Activated CD4-positive, CD25-positive, alpha-beta regulatory T cell treated with anti-CD3 and anti-CD28 coated beads, Interleukin-2, amount 50 U/mL, for 72 hours (primary cell): ENCODE measurements around the gene TECR.
"Not testable (repeated sequence)": the region's sequence is repeated elsewhere in the genome, so short reads cannot be mapped to it uniquely, and the experiment has no call there.

Source experiments
- DNase-seq: peaks from one replicate; pipeline ENCODE4 v3.0.0; 2021

The TECR gene, protein sequence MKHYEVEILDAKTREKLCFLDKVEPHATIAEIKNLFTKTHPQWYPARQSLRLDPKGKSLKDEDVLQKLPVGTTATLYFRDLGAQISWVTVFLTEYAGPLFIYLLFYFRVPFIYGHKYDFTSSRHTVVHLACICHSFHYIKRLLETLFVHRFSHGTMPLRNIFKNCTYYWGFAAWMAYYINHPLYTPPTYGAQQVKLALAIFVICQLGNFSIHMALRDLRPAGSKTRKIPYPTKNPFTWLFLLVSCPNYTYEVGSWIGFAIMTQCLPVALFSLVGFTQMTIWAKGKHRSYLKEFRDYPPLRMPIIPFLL

DNA sequence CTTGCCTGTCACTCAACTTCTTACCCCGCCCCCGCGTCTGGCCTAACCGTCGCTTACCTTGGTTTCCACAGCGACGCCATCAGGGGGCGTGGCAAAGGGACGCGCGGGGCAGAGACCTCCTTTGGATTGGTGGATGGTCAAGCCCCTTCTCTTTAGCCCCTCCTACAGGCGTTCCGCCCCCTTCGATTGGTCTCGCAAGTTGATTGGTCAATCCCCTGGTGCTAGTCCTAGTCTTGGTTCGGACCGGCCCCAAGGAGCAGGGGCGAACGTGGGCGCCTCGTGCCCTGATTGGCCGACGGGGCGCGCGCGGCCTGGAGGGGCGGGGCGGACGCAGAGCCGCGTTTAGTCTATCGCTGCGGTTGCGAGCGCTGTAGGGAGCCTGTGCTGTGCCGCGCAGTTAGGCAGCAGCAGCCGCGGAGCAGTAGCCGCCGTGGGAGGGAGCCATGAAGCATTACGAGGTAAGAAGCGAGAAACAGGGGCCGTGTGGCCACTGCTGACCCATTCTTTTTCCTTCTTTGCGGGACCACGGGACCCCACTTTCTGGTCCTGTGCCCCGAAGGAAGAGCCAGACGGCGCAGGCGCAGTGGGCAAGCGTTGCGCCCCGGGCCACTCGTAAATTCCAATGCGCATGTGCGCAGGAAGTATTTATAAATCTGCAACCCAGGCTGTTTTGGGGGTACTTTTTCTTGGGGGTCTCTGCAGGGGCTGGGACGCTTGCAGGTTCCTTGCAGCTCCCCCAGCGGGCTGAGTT, at the start of gene TECR:
TSS of gene TECR (plus strand) at position 341 of the 751 bp plus-strand sequence. CDS start at position 444, 103 bp downstream.
- DNase-seq: peak; percentile 100

DNA sequence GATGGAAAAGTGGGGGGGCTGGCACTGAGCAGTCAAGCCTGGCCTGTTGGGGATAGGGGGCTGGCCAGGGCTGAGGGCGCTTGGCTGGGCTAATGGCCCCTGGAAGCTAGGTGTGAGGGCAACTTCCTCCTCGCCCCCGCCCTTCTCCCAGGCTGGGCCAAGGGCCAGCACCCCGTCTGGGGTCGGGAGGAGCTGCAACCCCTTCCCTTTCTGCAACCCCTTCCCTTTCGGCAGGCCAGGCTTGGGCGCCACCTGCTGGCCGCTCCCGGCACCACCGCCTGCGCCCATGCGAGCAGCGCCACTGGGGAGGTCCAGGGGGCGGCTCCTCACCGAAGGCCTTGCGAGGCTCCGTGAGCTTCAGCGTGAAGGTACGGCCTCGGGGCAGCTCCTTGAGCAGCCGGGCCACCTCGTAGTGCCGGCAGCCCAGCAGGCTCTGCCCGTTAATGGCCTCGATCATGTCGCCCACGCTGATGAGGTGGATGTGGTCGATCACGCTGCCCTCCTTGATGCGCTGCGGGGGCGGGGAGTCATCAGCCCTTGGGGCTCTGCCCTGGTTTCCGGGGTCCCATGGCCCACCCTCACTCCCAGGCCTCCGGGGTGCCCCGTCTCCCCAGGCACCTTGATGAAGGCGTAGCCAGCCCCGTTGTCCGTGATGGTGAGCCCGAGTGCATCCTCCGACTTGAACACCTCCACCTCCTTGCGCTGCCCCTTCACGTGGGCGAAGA, 49.3 kb upstream of the TECR start:
- DNase-seq: peak; percentile 79

GRCh38 chr19:14480700-14481079, 48.7 kb upstream of the TECR start:
- DNase-seq: no peak

GRCh38 chr19:14482172-14482941, 47.0 kb upstream of the TECR start:
- DNase-seq: no peak

GRCh38 chr19:14487370-14488125, 41.8 kb upstream of the TECR start:
- DNase-seq: no peak

DNA sequence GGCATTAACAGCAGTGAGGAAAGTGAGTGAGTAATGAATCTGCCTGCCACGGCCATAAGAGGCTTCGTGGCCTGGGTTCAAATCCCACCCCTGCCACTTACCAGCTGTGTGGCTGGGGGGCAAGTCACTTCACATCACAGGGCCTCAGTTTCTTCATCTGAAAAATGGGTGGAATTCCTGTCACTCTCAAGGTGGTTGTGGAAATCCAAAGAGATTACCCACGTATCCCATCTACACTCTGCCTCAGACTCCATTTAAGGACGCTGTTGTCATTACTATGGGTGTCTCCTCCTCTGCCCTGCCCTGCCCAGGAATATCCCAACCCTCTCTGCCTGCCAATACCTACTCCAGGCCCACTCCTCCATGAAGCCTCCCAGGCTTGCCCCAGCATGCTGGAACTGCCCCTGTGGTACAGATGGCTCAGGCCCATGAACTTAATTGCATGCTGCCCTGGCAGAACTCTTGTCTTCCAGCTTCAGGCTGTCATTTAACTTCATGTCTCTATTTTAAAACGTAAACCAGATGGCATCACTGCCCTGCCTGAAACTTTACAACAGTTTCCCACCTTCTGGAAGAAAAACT, 36.5 kb upstream of the TECR start:
- no peak for DNase-seq

GRCh38 chr19:14494411-14494810, 35.0 kb upstream of the TECR start:
- DNase-seq: no peak

- DNase-seq: no peak
Observed at GRCh38 chr19:14494910-14495671, 34.3 kb upstream of the TECR start.

DNA sequence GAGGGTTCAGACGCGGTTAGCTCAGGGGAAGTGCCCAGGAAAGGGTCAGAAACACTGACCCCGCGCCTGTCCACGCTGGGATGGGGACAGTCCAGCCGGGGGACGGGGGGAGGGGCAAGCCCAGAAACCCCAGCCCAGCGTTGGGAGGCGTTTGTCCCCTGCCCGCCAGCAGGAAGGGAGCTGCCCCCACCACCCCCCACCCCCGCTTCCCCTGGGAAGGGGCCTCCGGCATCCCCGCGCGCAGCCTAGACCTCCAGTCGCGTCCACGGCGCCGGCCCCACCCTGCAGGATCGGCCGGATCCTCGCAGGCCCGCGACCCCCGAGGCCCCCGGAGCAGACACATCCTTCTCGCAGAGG, 33.7 kb upstream of the TECR start:
- DNase-seq: no peak

DNA sequence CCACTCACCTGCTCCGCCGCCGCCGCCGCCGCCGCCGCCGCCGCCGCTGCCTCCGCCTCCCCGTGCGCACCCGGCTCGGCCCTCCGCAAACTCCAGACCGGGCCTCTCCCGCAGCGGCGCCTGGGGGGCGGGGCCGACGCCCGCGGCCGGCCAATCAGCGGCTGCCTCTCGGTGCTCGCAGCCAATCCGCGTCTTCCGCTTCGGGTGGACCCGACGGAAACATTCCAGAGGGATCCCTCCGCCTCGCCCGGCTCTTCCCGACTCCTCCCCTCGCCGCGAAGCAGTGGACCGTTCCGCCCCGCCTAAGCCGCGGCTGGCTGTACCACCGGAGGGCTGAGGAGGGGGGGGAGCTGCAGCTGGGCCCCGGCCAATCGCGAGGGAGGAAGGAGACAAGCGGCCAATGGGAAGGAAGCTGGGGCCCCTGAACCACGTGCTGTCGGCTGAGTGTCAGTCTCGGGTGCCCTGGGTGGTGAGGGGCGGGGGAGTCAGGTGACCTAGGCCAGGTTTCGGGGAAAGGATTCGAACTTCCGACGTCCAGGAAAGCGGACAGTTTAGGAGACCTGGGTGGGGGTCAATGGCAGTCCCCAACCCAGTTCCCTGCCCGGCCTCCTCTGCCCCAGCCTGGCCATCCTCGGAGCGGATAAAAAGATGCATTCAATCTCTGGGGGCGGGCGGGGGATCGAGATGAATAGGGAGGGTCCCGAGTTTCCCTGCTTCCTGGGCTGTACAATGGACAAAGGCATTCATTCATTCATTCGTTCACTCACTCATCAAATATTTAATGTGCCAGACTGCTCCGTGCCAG, 33.2 kb upstream of the TECR start, which contains the start of gene GIPC1:
TSS of gene GIPC1 (minus strand) at position 99 of the 805 bp plus-strand sequence. CDS start 13,151 bp downstream, outside the sequence.
- peak; percentile 88 for DNase-seq

GRCh38 chr19:14496834-14497227, 32.6 kb upstream of the TECR start:
- no peak for DNase-seq

DNA sequence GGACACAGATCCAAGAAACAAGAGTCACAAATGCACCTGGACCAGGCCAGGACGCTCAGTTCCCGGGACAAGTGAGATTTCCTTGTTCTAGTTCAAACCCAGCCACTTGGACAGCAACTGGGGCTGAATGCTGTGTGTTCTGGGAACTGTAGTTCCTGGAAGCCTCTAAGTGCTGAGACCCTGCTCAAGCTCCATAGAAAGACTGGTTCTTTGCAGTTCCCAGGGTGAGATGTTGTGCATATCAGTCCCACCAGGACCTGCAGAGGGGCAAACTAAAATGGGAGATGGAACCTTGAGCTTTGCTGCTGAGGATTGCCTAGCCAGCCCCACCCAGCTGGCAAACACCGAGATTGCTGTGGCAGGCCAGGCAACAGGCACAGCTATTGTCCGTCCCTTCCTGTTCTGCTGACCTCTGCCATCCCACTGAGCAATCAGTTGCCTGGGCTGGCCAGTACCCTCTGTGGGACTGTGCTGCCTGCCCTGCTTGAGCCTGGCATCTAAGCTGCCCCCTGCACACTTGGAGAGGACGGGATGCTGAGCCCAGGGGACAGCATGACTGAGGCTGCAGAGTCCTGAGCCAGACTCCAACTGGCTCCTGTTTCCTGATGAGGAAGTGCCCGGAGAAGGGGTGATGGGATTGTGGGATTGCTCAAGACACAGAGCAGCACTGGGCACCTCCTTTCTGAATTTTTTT, 32.0 kb upstream of the TECR start:
- DNase-seq: no peak

- no peak for DNase-seq
Observed at GRCh38 chr19:14502334-14503092, 26.9 kb upstream of the TECR start.

DNA sequence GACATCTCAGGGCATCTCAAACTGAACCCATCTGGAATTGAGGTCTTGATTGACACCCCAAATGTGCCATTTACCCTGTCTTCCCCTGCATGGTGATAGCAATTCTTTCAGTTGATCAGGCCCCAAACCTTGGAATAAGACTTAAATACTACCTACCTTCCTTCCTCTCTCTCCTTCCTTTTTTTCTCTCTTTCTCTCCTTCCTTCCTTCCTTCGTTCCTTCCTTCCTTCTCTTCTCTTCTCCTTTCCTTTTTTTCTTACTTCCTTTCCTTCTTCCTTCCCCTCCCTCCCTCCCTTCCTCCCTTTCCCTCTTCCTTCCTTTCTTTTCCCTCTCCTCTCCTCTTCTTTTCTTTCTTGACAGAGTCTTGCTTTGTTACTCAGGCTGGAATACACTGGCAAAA, 26.1 kb upstream of the TECR start:
- no peak for DNase-seq

DNA sequence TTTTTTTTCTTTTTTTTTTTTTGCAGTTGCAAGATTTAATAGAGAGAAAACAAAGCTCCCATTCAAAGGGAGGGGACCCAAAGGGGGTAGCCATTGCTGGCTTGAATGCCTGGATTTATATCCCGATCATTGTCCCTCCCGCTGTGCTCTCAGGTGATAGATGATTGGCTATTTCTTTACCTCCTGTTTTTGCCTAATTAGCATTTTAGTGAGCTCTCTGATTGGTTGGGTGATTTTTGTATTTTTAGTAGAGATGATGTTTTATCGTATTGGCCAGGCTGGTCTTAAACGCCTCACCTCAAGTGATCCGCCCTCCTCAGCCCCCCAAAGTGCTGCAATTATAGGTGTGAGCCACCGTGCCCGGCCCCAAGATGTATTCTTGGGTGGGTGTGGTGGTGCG, 24.8 kb upstream of the TECR start:
- DNase-seq: not testable (repeated sequence)

- peak; percentile 79 for DNase-seq
Observed at GRCh38 chr19:14505488-14506239, 23.7 kb upstream of the TECR start.

DNA sequence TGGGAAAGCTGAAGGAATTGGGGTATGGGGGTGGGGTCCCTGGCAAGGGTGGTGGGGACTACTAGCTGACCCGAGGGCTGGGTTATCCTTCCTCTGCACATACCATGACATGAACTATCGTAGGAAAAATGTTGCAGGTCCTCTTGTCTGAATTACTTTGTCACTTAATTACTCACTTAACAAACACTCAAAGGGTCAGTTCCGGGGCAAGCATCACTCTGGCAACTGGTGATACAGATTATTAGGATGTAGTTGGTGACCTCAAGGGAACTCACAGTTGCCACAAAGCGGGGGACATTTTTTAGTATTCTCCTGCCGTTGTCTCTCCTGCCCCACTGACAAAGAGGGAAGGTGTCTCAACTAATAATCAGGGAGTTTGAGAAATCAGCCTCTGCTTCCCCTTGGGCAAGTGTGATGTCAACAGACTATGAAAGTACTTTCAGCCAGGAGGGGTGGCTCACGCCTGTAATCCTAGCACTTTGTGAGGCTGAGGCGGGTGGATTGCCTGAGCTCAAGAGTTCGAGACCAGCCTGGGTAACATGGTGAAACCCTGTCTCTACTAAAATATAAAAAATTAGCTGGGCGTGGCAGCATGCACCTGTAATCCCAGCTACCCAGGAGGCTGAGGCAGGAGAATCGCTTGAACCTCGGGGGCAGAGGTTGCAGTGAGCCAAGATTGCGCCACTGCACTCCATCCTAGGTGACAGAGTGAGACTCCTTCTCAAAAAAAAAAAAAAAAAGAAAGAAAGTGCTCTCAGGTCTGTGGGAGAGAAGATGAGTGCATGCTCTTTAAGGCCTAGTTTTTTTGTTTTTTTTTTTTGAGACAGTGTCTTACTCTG, 21.5 kb upstream of the TECR start:
- DNase-seq: no peak
